GM21367 (cell line): ENCODE results near the gene PIP5KL1.

Experiments
- ATAC-seq: cut with Tn5 transposase; IDR thresholded peaks from one replicate; pipeline ENCODE4 v1.9.1; 2021; ENCODE audit not compliant: unreplicated experiment

Gene PIP5KL1, protein sequence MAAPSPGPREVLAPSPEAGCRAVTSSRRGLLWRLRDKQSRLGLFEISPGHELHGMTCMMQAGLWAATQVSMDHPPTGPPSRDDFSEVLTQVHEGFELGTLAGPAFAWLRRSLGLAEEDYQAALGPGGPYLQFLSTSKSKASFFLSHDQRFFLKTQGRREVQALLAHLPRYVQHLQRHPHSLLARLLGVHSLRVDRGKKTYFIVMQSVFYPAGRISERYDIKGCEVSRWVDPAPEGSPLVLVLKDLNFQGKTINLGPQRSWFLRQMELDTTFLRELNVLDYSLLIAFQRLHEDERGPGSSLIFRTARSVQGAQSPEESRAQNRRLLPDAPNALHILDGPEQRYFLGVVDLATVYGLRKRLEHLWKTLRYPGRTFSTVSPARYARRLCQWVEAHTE

DNA sequence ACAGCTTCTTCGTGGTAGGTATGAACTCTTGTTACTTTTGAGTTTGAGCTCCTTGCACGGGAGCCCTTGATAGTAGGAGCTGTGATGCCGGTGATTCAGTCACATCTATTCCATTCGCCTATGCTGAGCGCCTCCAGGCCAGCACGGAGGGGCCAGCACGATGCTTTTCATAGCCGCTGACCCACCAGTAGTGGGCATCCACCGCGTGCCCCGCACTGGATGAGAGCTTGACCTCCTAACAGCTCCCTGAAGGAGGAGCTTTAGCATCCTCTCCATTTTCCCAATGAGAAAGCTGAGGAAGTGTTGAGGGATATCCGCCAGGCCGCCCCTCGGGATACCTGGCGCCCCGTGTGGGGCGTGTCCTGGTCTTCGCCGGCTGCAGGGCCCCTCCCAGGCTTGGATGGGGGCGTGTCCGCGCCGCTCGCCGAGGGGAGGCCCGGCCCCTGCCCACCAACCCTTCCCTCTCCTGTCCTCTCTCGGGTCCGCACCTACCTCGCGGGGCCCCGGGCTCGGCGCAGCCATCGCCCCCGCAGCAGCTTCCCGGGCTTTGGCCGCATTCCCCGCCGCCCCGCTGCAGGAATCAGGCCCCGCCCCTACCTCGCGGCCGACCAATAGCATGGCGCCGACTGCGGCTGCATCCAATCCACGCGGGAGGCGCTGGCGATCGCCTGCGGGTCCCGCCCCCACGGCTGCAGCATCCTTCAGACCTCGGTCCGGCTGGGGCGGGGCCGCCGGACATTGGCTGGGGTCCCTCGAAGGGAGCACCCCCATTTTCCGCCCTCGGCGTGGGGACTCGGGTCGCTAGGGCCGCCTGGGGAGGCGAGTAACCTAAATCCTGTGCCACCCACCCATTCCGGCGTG lies at the start of gene PIP5KL1:
Gene PIP5KL1, minus strand, starts transcription at position 547 of the 861 bp plus-strand sequence. Its CDS starts 25 bp downstream, at position 522.
- peak; percentile 56 for ATAC-seq

DNA sequence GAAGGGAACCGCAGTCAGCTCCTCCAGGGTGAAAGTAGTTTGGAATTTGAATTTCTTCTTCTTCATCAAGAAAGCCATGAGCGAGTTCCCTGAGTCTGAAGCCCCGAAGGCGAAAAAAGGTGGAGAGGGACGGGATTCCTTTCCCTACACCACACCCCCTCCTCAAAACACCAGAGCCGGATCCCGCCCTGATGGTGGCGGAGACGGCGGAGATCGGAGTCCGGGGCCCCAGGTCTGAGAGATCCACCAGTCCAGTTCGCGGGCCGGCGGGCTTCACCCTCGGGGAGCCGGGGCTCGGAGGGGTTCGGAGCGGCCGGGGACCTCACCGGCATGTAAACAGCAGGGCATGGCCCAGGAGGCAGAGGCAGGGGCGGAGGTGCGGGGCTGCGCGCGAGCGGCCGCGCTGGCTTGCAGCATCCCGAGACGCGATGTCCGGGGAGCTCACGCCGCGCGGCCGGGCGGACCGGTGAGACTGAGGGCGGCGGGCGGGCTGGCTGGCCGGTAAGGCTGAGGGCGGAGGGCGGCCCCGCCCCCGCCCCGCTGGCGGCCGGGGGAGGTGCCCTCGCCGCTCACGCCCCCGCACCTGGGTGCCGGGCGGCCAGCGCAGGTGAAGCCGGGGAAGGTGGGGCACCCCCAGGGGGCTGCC lies 49.6 kb upstream of the PIP5KL1 start:
- ATAC-seq, result peak; percentile 24

DNA sequence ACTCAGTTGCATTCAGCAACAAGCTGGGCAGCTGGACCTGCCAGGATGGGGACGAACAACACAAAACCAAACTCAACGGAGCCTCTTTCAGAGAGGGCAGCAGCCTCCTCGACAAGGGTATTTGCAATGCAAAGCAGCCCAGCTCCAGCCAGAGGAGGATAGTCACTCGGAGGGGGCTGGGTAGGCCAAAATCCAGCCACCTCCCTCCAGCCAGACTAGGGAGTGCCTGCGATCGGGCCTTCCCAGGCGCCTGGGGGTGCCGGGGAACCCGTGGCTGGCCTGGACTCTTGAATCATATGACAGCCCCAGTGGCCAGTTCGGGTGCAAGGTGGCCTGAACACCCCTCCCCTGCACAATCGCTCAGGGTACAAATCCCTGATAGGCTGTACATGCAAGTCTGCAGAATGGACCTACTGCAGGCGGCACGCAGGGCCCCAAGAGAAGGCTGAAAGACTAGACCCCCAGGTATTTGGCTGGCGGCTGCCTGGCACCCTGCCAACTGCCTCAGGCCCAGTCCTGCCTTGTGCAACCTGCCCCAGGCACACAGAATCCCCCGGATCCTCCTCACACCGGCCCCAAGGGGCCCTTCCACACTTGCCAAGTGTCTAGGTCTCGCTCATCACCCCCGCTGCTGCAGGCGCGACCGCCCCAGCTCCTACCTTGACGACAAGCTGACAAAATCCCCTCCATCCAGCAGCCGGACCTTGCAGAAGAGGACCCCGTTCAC lies 48.9 kb upstream of the PIP5KL1 start:
- ATAC-seq, result no peak

DNA sequence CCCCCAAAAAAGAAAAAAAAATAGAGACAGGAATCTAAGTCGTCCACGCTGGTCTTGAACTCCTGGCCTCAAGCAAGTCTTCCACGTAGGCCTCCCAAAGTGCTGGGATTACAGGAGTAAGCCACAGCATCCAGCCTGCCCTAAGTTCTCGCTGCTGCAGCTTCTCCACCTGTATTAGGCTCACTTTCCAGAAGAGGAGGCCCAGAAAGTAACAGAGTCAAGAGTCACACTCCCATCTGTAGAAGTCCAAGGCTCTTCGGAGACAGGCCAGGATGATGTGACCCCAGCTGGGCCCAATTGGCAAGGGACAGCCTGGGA lies 48.4 kb upstream of the PIP5KL1 start:
- no peak for ATAC-seq

DNA sequence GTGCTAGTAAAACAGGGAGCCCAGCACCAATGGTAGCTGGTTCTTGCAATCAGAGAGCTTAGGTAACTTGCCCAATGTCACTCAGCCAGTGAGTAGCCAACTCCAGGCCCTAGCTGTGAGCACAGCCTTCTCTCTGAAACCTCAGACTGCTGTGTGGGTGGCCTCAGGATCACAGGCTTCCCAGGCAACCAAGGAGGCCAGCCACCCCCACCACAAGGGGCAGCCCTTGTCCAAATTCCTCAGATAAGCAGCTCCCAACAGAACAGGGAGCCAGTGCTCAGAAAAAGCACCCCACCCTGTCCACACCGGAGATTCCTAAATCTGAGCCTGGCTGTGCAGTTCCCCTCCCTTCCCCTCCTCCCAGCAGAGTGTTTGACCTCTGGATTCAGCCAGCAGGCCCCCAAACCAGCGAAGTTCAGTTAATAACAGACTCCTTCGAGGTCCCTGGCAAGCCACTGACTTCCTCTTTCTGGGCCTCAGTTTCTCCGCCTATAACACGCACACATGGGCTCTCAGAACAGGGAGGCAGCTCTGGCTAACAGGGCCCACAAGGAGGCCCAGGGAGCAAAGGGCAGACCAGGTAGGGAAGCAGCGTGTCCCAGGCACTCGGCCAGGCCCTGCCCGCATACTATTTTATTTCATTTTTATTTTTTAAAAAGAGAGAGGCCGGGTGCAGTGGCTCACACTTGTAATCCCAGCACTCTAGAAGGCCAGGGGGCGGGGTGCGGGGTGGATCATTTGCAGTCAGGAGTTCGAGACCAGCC lies 47.5 kb upstream of the PIP5KL1 start:
- no peak for ATAC-seq

DNA sequence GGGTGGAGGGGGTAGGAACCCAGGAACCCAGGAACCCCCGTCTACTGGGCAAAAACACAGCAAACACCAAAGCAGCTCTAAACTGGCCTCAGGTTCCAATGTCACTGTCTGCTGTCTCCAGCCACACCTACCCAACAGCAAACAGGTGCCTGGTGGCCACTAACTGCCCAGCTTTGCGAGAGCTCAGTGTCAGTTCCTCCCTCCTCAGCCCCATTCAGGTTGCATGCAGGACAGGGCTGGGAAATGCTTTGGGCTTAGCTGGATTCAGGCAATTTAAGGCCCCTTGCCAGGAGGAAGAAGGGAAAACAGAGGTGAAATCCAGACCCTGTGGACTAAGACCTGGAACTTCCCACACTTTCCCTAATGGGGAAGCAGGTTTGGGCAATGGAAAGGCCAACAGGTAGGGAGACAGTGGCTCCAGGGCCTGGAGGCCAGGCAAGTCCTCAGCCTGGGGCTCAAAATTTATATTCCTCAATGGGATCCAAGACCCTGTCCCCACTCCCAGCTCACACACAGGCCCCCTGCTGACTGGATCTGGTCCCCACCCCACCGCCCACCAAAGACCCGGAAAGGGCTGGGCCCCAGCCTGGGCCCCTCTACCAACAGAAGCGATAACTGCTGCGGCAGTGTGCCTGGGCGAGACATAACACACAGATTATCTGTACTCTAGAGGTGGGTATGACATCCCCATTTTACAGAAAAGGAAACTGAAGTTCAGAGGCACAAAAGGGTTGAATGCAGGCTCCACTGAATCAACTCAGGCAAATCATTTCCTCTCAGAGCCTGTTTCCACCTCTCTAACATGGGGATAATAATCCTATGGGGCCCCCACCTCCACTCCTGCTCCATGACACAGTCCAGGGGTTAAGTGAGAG lies 46.7 kb upstream of the PIP5KL1 start:
- ATAC-seq, result no peak

DNA sequence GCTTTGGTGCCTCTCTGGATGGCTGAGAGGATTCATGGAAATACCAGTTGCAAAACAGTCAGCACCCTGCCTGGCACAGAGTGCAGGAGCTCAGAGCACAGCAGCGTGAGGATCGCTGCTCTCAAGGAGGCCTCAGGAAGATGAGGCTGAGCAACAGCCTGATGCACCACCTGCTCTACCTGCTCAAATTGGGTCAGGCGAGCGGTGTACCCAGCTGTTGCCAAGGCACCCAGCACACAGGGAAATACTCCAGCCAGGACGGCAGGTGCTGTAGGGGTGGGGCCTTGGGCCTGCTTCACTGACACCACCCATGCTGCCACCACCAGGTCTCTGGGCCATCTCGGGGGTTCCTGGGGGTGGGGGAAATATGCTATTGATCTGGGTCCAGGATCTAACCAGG lies 45.9 kb upstream of the PIP5KL1 start:
- no peak for ATAC-seq

DNA sequence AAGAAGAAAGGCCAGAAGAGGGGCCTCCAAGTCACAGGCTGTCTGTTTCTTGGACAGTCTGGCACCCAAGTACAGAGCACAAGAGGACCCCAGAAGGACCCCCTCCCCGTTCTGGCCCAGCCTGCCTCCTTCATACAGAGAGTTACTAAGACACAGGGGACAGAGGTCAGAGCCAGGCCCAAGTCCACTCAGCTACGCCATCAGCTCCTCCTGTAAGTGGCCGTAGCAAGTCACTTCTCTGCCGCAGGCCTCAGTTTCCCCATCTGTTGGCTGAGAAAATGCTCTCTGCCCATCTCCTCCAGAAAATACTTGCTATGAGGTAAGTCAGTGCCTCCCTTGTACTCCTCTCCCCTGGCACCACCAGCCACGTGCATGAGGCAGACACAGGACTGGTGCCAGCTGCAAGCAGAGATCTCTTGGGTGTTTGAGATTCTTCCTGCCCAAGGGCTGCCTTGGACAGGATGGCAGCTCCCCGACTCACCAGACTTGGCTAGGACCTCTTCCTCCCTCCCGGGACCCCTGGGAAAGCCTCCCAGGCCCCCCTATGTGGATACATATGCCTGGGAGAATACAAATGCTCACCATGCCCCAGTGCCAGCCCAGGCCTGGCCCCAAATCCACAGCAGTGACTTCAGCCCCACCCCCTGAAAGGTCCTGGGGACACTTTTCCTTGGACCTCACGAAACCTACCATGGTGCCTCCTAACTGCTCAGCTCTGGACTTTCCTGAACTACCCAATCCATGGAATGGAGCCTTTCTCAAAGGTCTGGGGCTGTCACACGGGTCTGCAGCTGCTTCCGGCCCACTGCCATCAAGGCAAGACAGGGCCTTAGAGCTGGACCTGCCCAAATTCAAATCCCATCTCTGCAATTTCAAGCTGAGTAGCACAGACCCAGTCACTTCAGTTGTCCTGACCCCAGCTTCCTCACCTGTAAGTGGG lies 45.1 kb upstream of the PIP5KL1 start:
- ATAC-seq, result no peak

DNA sequence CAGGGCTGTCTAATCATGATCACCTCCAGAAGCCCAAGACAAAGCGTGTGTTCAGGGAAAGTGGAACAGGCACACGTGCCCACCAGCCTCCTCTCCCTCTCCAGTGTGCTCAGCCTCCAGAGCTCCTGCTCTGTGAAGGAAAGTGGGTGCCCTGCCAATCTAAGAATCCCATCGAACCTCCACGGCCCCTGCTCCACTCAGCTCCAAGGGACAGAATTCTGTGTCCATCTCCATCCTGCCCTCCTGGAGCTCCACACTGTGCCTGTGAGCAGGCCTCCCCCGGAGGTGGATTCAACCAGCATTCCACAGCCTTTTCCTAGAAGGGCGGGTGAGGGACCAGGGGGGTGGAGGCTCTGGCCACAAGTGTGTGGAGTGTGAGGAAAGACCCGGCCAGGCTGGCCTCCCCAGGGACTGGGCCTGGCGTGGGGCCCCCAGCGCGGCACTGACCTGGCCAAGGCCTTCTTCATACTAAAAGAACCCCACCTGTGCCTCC lies 44.2 kb upstream of the PIP5KL1 start:
- no peak for ATAC-seq

DNA sequence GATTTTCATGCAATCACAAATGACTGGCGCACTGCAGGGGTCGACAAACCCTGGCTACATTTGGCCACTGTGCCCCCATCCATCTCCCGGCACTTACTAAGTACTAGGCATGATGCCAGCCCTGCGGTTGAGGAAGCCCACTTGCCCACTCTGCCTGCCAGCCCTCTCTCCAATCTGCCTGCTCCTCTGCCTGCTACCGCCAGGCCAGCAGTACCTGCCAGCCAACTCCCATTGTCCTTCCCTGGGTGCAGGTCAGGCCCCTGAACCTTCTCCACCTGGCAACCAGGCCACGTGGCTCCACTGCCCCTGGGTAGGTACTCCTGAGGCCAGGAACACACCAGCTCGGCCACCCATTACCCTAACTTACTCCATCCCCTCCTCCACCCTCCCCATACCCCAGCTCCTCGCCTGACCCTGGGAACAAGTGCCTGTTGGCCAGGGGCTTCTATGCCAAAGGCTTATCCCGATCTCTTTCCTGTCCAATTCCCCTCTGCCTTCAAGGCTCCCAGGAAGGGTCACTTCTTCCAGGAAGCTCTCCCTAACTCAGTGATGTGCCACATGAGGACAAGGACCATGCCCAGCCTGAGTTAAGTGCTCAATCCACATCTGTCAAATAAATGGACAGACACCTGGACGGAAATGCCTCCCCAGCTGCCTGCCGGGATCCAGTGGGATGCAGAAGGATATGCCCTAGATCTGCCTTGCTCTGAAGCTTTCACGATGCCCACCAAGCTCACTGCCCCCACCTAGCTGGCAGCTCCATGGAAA lies 43.6 kb upstream of the PIP5KL1 start:
- ATAC-seq, result no peak

DNA sequence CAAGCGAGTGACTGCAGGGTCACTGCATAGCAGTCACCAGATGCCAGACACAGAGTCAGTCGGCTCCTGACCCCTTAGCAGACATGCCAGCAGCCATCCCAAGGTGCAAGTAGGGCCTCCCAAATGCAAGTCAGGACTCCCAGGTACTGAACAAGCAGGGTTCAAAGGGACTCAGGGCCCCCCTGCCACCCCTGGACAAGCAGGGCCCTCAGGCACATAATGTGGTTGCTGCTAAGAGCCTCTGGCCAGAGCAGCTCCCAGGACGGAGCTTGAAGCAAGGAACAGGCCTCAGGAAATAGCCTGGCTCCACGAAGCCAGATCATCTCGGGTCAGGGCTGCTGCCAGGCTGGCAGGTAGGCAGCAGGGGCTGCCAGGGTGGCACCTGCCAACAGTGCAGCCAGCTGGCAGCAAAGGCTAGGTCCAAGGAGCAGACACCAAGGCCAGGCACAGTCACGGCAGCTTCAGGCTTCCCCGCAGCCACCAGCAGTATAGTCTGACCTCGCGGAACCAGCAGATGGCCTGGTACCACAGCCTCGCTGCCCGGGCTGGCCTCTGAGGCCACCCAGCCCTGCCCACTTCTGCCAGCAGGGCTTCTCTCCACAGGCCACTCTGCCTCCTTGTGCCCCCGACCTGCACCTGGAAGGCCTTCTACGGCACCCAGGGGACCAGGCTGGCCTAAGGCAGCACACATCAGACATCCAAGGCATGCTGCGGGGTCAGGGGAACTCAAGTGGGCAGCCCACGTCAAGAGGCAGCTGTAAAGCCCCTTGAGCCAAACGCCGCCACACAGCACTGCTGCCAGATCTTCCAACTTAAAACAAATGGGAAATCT lies 42.8 kb upstream of the PIP5KL1 start:
- ATAC-seq, result no peak

DNA sequence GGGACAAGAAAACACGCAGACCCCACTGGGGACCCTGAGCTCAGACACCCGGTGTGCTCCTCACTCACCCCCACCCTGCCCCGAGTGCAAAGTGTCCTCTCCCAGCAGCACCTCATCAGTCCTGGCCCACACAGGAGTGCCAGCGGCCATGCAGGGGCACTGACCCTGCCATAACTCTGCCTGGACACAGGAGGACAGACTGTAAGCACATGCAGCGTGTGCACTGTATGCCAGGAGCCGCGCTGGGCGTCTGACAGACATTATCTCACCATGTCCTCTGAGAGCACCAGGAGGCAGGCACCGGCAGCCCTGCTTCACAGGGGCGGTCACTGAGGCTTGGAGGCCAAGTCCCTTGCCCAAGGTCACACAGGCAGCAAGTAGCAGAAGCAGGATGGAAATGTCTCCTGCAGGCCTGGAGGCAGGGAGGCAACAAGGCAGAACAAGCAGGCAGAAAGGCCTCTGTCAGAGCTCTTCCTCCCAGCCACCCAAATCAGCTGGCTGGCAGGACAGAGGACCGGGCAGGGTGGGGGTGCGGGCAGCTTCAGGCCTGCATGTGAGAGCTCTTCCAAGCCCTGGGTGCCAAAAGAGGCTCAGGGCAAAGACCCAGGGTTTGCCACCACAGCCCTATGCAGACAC lies 41.8 kb upstream of the PIP5KL1 start:
- no peak for ATAC-seq

DNA sequence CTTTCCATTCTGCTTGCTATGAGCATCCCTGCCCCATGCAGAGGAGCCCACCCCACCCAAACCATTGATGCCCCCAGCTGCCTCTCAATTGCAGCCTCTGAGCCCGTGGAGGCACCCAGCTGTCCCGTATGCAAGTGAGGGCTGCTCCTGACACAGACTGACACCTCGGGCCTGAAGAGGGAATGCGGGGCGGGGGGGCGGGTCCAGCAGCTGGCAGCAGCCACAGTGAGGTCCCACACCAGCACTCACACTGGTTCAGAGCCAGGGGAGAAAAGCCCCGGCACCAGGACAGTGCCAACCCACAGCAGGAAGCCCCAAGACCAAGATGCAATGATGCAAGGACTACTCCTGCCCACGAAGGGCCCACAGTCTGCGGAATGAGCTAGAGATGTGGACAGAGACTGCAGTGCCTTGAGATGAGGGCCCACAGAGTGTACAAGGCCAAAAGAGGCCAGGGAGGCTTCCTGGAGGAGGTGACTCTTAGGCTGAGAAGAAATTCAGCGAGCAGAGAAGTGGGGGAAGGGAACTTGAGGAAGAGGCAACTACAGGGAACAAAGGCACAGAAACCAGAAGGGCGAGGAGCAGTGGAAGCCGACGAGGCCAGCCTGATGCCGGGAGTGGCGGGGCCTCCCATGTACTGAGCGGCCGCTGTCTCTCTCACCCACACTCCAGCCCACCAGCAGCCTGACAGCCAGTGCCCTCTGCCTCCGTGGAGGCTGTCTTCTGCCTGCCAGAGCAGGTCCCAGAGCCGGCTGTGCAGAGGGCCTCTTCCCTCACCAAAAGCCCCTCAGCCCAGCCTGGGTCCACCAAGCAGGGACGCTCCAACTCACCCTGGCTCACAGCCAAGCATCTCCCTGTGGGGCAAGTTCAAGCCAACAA lies 41.0 kb upstream of the PIP5KL1 start:
- no peak for ATAC-seq

DNA sequence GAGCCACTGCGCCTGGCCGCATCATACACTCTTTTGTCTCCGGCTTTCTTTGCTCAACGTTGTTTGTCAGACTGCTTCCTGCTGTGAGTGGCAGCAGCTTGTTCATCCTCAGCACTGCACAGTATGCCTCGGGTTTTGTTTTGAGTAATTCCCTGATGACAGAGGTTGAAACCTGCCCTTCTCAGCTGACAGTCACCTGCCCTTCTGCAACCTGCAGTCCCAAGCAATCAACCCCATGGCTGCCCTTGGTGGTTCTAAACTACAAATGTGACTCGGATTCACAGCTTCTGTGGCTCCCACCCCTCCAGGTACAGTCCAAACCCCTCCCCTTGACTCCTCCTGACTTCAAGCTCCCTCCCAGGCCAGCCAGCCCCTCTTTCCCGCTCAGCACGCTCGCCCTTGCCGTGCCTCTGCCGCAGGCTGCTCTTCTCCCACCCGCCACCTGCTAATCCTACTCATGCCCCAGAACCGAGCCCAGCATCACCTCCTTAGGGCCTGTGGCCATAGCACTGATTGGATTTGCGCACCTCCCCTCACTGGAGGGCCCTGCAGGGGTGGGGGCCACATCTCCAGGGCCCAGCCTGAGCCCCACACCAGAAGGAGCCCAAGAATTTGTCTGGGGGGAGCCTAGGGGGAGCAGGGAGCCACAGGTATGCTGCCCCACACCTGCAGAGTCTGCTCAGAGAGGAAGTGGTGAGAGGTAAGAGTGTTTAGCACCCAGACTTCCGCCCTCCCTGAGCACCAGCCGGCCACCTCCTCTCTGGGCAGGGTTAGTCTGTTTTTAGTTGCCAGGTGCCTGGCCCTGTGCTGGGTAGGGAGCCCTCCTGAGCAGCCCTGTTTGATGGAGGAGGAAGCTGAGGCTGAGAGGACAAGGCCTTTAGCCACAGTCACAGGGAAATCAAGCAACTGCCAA lies 40.1 kb upstream of the PIP5KL1 start:
- ATAC-seq, result peak; percentile 64
